A549 (cell line): ENCODE data around the gene TMSB10. TPM values are rescaled to one million over a fixed set of nuclear protein-coding genes. Genes with fewer than 3 reads are reported as not detected.

ENCODE experiments used
- ATAC-seq, 2 experiments: fragments of 200-7000 bp in 1 of 2; fragments of >200 bp in 1 of 2; cut with Nextera tagmentation in 1 of 2; cut with Tn5 transposase in 1 of 2; 3 replicates each; pipeline versions ENCODE4 v1.8.0 to v1.9.1; 2018 to 2020; ENCODE audit warnings: mild to moderate bottlenecking in 1 of 2, moderate library complexity in 1 of 2
- CTCF ChIA-PET: fragments of 300-600 bp; sonication (Branson Sonifier 250); formaldehyde crosslinking; extraction: SDS; loops from one replicate; lab custom pipeline; 2021; ENCODE audit warnings: antibody characterized with exemption, inconsistent platforms; lab: Yijun Ruan, JAX
- POLR2A ChIA-PET: fragments of 350-600 bp; formaldehyde crosslinking; extraction: SDS; loops from one replicate; lab custom pipeline; 2021; ENCODE audit warnings: antibody characterized with exemption, inconsistent platforms; lab: Yijun Ruan, JAX
- DNase-seq, 2 experiments: peaks; one replicate each; pipeline versions ENCODE4 v3.0.0 to v3.0.0-alpha.2; 2011 to 2016; ENCODE audit warnings: low read depth in 1 of 2, low spot score in 1 of 2
- FAIRE-seq: peaks from 2 replicates; lab custom pipeline; 2011; peaks lifted over from hg19 to GRCh38; lab: Jason Lieb, UNC
- H3K27ac ChIP-seq, 2 experiments: fragments of >200 bp; sonication (Bioruptor Twin); formaldehyde crosslinking; 3 replicates each; pipeline ENCODE4 v1.5.1; 2016 to 2017
- H3K4me1 ChIP-seq: fragments of >200 bp; sonication (Bioruptor Twin); formaldehyde crosslinking; 3 replicates; pipeline ENCODE4 v1.6.1; 2016
- H3K4me2 ChIP-seq: fragments of >200 bp; sonication (Bioruptor Twin); formaldehyde crosslinking; 3 replicates; pipeline ENCODE4 v1.6.1; 2016
- H3K4me3 ChIP-seq: fragments of >200 bp; sonication (Bioruptor Twin); formaldehyde crosslinking; 3 replicates; pipeline ENCODE4 v1.5.1; 2016
- H3K9me3 ChIP-seq: fragments of >200 bp; sonication (Bioruptor Twin); formaldehyde crosslinking; 3 replicates; pipeline ENCODE4 v1.6.1; 2016
- BCL3 ChIP-seq: fragments of >200 bp; sonication (Bioruptor Twin); formaldehyde crosslinking; IDR thresholded peaks from 3 replicates; pipeline ENCODE4 v1.6.1; 2016
- E2F6 ChIP-seq: IDR thresholded peaks from 2 replicates; pipeline ENCODE4 v1.6.1; 2012; ENCODE audit warnings: low read depth, borderline replicate concordance
- EHF ChIP-seq: fragments of 250-450 bp; sonication (Bioruptor Pico); IDR thresholded peaks from 2 replicates; pipeline ENCODE4 v1.5.0; 2020; ENCODE audit warnings: mild to moderate bottlenecking
- EP300 ChIP-seq, 2 experiments: fragments of >200 bp; sonication (Bioruptor Twin); formaldehyde crosslinking; IDR thresholded peaks; 2 replicates in 1 of 2; 3 replicates in 1 of 2; pipeline ENCODE4 v1.6.1; 2016 to 2017
- FOSB ChIP-seq: fragments of 250-450 bp; sonication (Bioruptor Pico); IDR thresholded peaks from 2 replicates; pipeline ENCODE4 v1.5.0; 2020; ENCODE audit warnings: mild to moderate bottlenecking, moderate library complexity
- FOXS1 ChIP-seq: fragments of 250-450 bp; sonication (Bioruptor Pico); IDR thresholded peaks from 2 replicates; pipeline ENCODE4 v1.5.0; 2020; ENCODE audit warnings: mild to moderate bottlenecking, moderate library complexity
- HES2 ChIP-seq: fragments of >200 bp; sonication (Bioruptor Twin); formaldehyde crosslinking; IDR thresholded peaks from 2 replicates; pipeline ENCODE4 v1.6.1; 2016
- HMGXB4 ChIP-seq: fragments of 250-450 bp; sonication (Bioruptor Pico); IDR thresholded peaks from 2 replicates; pipeline ENCODE4 v1.5.0; 2021; ENCODE audit warnings: mild to moderate bottlenecking, moderate library complexity, borderline replicate concordance
- HOXB13 ChIP-seq: fragments of 250-450 bp; sonication (Bioruptor Pico); IDR thresholded peaks from 2 replicates; pipeline ENCODE4 v1.5.0; 2020; ENCODE audit warnings: low read depth, mild to moderate bottlenecking, moderate library complexity
- HOXB5 ChIP-seq: fragments of 250-450 bp; sonication (Bioruptor Pico); IDR thresholded peaks from 2 replicates; pipeline ENCODE4 v1.5.0; 2020; ENCODE audit warnings: mild to moderate bottlenecking, moderate library complexity
- KDM1A ChIP-seq: fragments of 200-600 bp; sonication (generic); IDR thresholded peaks from 2 replicates; pipeline ENCODE4 v1.6.1; 2016; ENCODE audit warnings: low read depth, mild to moderate bottlenecking
- MAZ ChIP-seq: fragments of 150-350 bp; IDR thresholded peaks from 2 replicates; pipeline ENCODE4 v1.6.1; 2014; ENCODE audit warnings: antibody characterized with exemption, low read depth, low read length, borderline replicate concordance
- NFE2L2 ChIP-seq: fragments of 150-350 bp; conservative IDR thresholded peaks from 2 replicates; pipeline ENCODE4 v1.6.1; 2014; ENCODE audit warnings: low read length
- PBX3 ChIP-seq: IDR thresholded peaks from 2 replicates; pipeline ENCODE4 v1.6.1; 2012
- RARB ChIP-seq: fragments of 250-450 bp; sonication (Bioruptor Pico); IDR thresholded peaks from 2 replicates; pipeline ENCODE4 v1.8.0; 2021; ENCODE audit warnings: mild to moderate bottlenecking, moderate library complexity
- RCOR1 ChIP-seq: fragments of 150-350 bp; IDR thresholded peaks from 2 replicates; pipeline ENCODE4 v1.6.1; 2014; ENCODE audit warnings: antibody characterized with exemption, low read length, low read depth
- REST ChIP-seq: fragments of 200-600 bp; sonication (generic); IDR thresholded peaks from 2 replicates; pipeline ENCODE4 v1.6.1; 2016; ENCODE audit warnings: antibody characterized with exemption, mild to moderate bottlenecking, moderate library complexity
- SMC3 ChIP-seq: fragments of >200 bp; sonication (Bioruptor Twin); formaldehyde crosslinking; IDR thresholded peaks from 3 replicates; pipeline ENCODE4 v1.6.1; 2018; ENCODE audit warnings: inconsistent platforms
- SREBF2 ChIP-seq: fragments of 450-650 bp; IDR thresholded peaks from 2 replicates; pipeline ENCODE4 v1.6.1; 2014; ENCODE audit warnings: mild to moderate bottlenecking, moderate library complexity
- TFCP2L1 ChIP-seq: fragments of 250-450 bp; sonication (Bioruptor Pico); IDR thresholded peaks from 2 replicates; pipeline ENCODE4 v1.5.0; 2021; ENCODE audit warnings: mild to moderate bottlenecking
- WGBS: methylation state at CpG from one replicate; pipeline ENCODE4 v1.1.6; 2017; ENCODE audit errors: missing lambda C conversion rate; 5-methylcytosine and 5-hydroxymethylcytosine counted together
- polyA plus RNA-seq, 4 experiments: library from polyadenylated mRNA; depleted of rRNA in 3 of 4; stranded (reverse); fragments of >200 nt; fragmentation: RNase III in 1 of 4; extraction: RNeasy Plus Mini Kit Qiagen cat#74134 plus additional on column Dnase treatment in 1 of 4; gene quantifications; 2 replicates in 3 of 4; 3 replicates in 1 of 4; pipeline ENCODE4 v1.2.3, GENCODE V29; 2011 to 2017

TMSB10 gene
- polyA plus RNA-seq, 2 of the 4 experiments (the other 2 are of a cell fraction): 3,109 to 7,015 TPM

DNA sequence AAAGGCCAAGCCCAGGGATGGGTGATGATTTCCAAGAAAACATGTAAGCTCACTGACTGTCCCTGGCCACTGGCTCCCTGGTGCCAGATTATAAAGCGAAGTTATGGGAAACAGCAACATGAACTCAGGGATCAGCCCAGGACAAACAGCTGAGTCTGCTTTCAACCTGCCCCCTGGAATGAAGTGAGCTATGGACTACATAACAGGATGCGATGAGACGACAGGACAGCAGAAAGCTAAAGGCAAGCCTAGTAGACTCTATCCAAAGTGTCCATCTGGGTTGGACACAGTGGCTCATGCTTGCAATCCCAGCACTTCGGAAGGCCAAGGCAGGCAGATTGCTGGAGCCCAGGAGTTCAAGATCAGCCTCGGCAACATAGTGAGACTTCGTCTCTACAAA, 48.9 kb downstream of the TMSB10 start:
- FAIRE-seq (no peak), ATAC-seq (no peak)

More for the DNA sequence above, 48.9 kb downstream of the TMSB10 start:
- peaks cover 31% of the 10 kb centered on the region for H3K4me1 ChIP-seq
- CTCF ChIA-PET: interaction anchor here (0.8 to 4.3 kb wide), 5 partner anchors 10 to 112 kb away, joined by 3 to 22 read pairs (median 4); no protein-coding TSS in a partner anchor
- POLR2A ChIA-PET: interaction anchor here (1.5 kb wide), 1 partner anchor 28 kb away, joined by 5 read pairs; no protein-coding TSS in a partner anchor
- H3K4me3 ChIP-seq: no peak overlapping the region
- 0 out of 6 replicates have a peak overlapping the region, but pooled peaks of 1 of the 2 experiments have one; percentile 18 for H3K27ac ChIP-seq
- TF ChIP-seq BCL3 (no peak), EHF (CRISPR knock-in tag) (no peak), FOSB (no peak), RCOR1 (no peak), SREBF2 (no peak), HOXB5 (CRISPR knock-in tag) (no peak), TFCP2L1 (CRISPR knock-in tag) (no peak), E2F6 (no peak), MAZ (no peak), RARB (CRISPR knock-in tag) (no peak), SMC3 (no peak), PBX3 (no peak), HMGXB4 (CRISPR knock-in tag) (no peak), EP300 (IDR thresholded peaks at IDR 0.05) (no peak), HES2 (no peak), NFE2L2 (no peak), HOXB13 (CRISPR knock-in tag) (no peak), REST (no peak), KDM1A (no peak), FOXS1 (CRISPR knock-in tag) (no peak)
- no peak overlapping the region for H3K4me2 ChIP-seq
- DNase-seq: no peak
- 96% methylated on average over 6 of the region's 6 CpGs for WGBS
- no peaks in the 10 kb centered on the region for H3K9me3 ChIP-seq

Other genes with a start within 250 kb of the TMSB10 start
- gene TRABD2A, start 24.6 kb upstream of the TMSB10 start, polyA plus RNA-seq (2011; rRNA removed): 6.1 and 8.1 TPM in 2 replicates
- 7.0 to 7.4 TPM (median 7.1 TPM) in 3 replicates for gene TRABD2A, start 24.6 kb upstream of the TMSB10 start, polyA plus RNA-seq (2017; fragmentation: RNase III; extraction: RNeasy Plus Mini Kit Qiagen cat#74134 plus additional on column Dnase treatment)
- gene KCMF1, start 65.5 kb downstream of the TMSB10 start, polyA plus RNA-seq (2011; rRNA removed): 194 and 221 TPM in 2 replicates
- gene KCMF1, start 65.5 kb downstream of the TMSB10 start, polyA plus RNA-seq (2017; fragmentation: RNase III; extraction: RNeasy Plus Mini Kit Qiagen cat#74134 plus additional on column Dnase treatment): 76.5 to 83.9 TPM (median 77.8 TPM) in 3 replicates
- 0.68 and 0.95 TPM in 2 replicates for gene TCF7L1, start 227.7 kb downstream of the TMSB10 start, polyA plus RNA-seq (2011; rRNA removed)
- 4.1 to 5.0 TPM (median 4.4 TPM) in 3 replicates for gene TCF7L1, start 227.7 kb downstream of the TMSB10 start, polyA plus RNA-seq (2017; fragmentation: RNase III; extraction: RNeasy Plus Mini Kit Qiagen cat#74134 plus additional on column Dnase treatment)